K562 (cell line): ENCODE data around the gene HOXB3. TPM values are rescaled to one million over a fixed set of nuclear protein-coding genes. Genes with fewer than 3 reads are reported as not detected.

Source experiments
- ATAC-seq: fragments of 200-7000 bp; cut with Tn5 transposase; 3 replicates; pipeline ENCODE4 v1.9.1; 2020; ENCODE audit warnings: moderate library complexity
- BruUV-seq: library from RNA; stranded (reverse); fragments of 400-500 nt; replicated peaks from 2 replicates; lab custom pipeline; 2021; lab: Mats Ljungman, UMichigan
- CTCF ChIA-PET: fragments of 300-600 bp; formaldehyde crosslinking; extraction: SDS; loops from one replicate; lab custom pipeline; 2021; ENCODE audit warnings: low intra/inter-chr PET ratio; lab: Yijun Ruan, JAX
- POLR2A ChIA-PET: fragments of 300-600, 350-650 bp; sonication (Branson Sonifier 250); formaldehyde crosslinking; extraction: SDS; loops from one replicate; lab custom pipeline; 2021; ENCODE audit warnings: antibody characterized with exemption, inconsistent platforms; lab: Yijun Ruan, JAX
- DNase-seq, 4 experiments: peaks; one replicate each; pipeline versions ENCODE4 v3.0.0 to v3.0.0-alpha.2; 2011 to 2018; ENCODE audit warnings: low spot score in 3 of 4, mixed read lengths in 3 of 4; ENCODE audit errors: extremely low read depth in 1 of 4
- FAIRE-seq: peaks from 2 replicates; lab custom pipeline; 2011; peaks lifted over from hg19 to GRCh38; lab: Jason Lieb, UNC
- H2AFZ ChIP-seq: 2 replicates; pipeline ENCODE4 v1.6.0; 2011; ENCODE audit warnings: low read depth, low read length, control low read depth, inconsistent platforms
- H3K27ac ChIP-seq: fragments of 200-600 bp; 3 replicates; pipeline ENCODE4 v1.8.0; 2011; ENCODE audit warnings: low read depth, mild to moderate bottlenecking, control low read depth, inconsistent platforms, low read length, moderate library complexity, mixed read lengths; ENCODE audit errors: extremely low read depth
- H3K27me3 ChIP-seq, 2 experiments: fragments of 300-600 bp in 1 of 2; 2 replicates in 1 of 2; 3 replicates in 1 of 2; pipeline versions ENCODE4 v1.6.0 to v1.8.0; 2011; ENCODE audit warnings: inconsistent platforms in 2 of 2, low read length in 2 of 2, mild to moderate bottlenecking in 1 of 2, mixed read lengths in 1 of 2, moderate library complexity in 1 of 2; ENCODE audit not compliant: control insufficient read depth in 2 of 2, insufficient read depth in 2 of 2
- H3K36me3 ChIP-seq: fragments of 300-600 bp; 3 replicates; pipeline ENCODE4 v1.8.0; 2011; ENCODE audit warnings: mild to moderate bottlenecking, low read length, inconsistent platforms; ENCODE audit not compliant: control insufficient read depth, insufficient read depth
- H3K4me1 ChIP-seq, 2 experiments: fragments of 200-600 bp in 1 of 2; replicated peaks in 1 of 2; 2 replicates in 1 of 2; 3 replicates in 1 of 2; pipeline versions ENCODE4 v1.5.1 to v1.8.0; 2011; ENCODE audit warnings: inconsistent platforms in 2 of 2, low read length in 2 of 2, mild to moderate bottlenecking in 1 of 2, mixed read lengths in 1 of 2, moderate library complexity in 1 of 2; ENCODE audit not compliant: control insufficient read depth in 2 of 2, insufficient read depth in 2 of 2
- H3K4me2 ChIP-seq: 2 replicates; pipeline ENCODE4 v1.6.1; 2011; ENCODE audit warnings: low read length, control low read depth, inconsistent platforms, mixed read lengths; ENCODE audit not compliant: insufficient read depth
- H3K4me3 ChIP-seq: fragments of 200-600 bp; sonication (generic), shearing (Covaris generic); 2 replicates; pipeline ENCODE4 v1.5.1; 2016; ENCODE audit warnings: control low read depth, inconsistent platforms
- H3K79me2 ChIP-seq: fragments of 200-600 bp; 3 replicates; pipeline ENCODE4 v1.8.0; 2011; ENCODE audit warnings: low read length, inconsistent platforms; ENCODE audit not compliant: control insufficient read depth, insufficient read depth
- H3K9ac ChIP-seq, 2 experiments: 2 replicates each; pipeline versions ENCODE4 v1.6.0 to v1.6.1; 2011; ENCODE audit warnings: low read depth in 2 of 2, low read length in 2 of 2, control low read depth in 1 of 2, inconsistent platforms in 1 of 2, mild to moderate bottlenecking in 1 of 2, mixed read lengths in 1 of 2; ENCODE audit not compliant: insufficient read depth in 1 of 2
- H3K9me1 ChIP-seq: one replicate; pipeline ENCODE4 v1.6.0; 2011; ENCODE audit warnings: inconsistent platforms, mild to moderate bottlenecking, low read length, moderate library complexity; ENCODE audit not compliant: control insufficient read depth, insufficient read depth
- H3K9me3 ChIP-seq: replicated peaks from 2 replicates; pipeline ENCODE4 v1.5.1; 2011; ENCODE audit warnings: low read depth, low read length, inconsistent platforms; ENCODE audit not compliant: control insufficient read depth, insufficient read depth
- H4K20me1 ChIP-seq: replicated peaks from 2 replicates; pipeline ENCODE4 v1.6.1; 2011; ENCODE audit warnings: low read length, inconsistent platforms, mixed read lengths; ENCODE audit not compliant: control insufficient read depth, insufficient read depth
- HDAC2 ChIP-seq: fragments of 450-650 bp; IDR thresholded peaks from 2 replicates; pipeline ENCODE4 v1.6.1; 2016; ENCODE audit warnings: mild to moderate bottlenecking
- HOMEZ ChIP-seq: fragments of 250-450 bp; sonication (Bioruptor Pico); IDR thresholded peaks from 2 replicates; pipeline ENCODE4 v1.4.0; 2020; ENCODE audit warnings: mild to moderate bottlenecking, moderate library complexity
- KDM1A ChIP-seq, 2 experiments: fragments of 450-650 bp; IDR thresholded peaks; 2 replicates each; pipeline ENCODE4 v1.6.1; 2016; ENCODE audit warnings: mild to moderate bottlenecking in 2 of 2
- NBN ChIP-seq: fragments of 450-650 bp; IDR thresholded peaks from 2 replicates; pipeline ENCODE4 v1.6.1; 2016; ENCODE audit warnings: low read depth, mild to moderate bottlenecking
- PHB2 ChIP-seq: fragments of 450-650 bp; IDR thresholded peaks from 2 replicates; pipeline ENCODE4 v1.6.1; 2017; ENCODE audit warnings: low read depth
- POLR2B ChIP-seq: fragments of 450-650 bp; IDR thresholded peaks from 2 replicates; pipeline ENCODE4 v1.6.1; 2018; ENCODE audit warnings: low read depth; ENCODE audit not compliant: partially characterized antibody
- POLR2G ChIP-seq: fragments of 200-400 bp; formaldehyde crosslinking; IDR thresholded peaks from 2 replicates; pipeline ENCODE4 v1.6.1; 2017; ENCODE audit warnings: low read depth, mild to moderate bottlenecking, antibody characterized with exemption, low read length, moderate library complexity
- TCF7 ChIP-seq: sonication (generic); IDR thresholded peaks from 2 replicates; pipeline ENCODE4 v1.6.1; 2016; ENCODE audit warnings: antibody characterized with exemption, borderline replicate concordance
- TRIM28 ChIP-seq: fragments of 450-650 bp; IDR thresholded peaks from 2 replicates; pipeline ENCODE4 v1.6.1; 2017
- ZNF655 ChIP-seq: fragments of 250-450 bp; sonication (Bioruptor Pico); IDR thresholded peaks from 2 replicates; pipeline ENCODE4 v1.5.0; 2021
- ZNF79 ChIP-seq: fragments of 250-450 bp; sonication (Bioruptor Pico); IDR thresholded peaks from 2 replicates; pipeline ENCODE4 v1.4.0; 2020; ENCODE audit warnings: low read depth, mild to moderate bottlenecking, moderate library complexity
- WGBS: fragments of 100-300 bp; shearing (Covaris generic); methylation state at CpG from one replicate; pipeline ENCODE4 v1.1.6; 2016; ENCODE audit warnings: low coverage, mixed read lengths; ENCODE audit not compliant: insufficient coverage; ENCODE audit errors: missing lambda C conversion rate; 5-methylcytosine and 5-hydroxymethylcytosine counted together
- in situ Hi-C: fragments of 300-500 bp; cut with MboI; formaldehyde crosslinking; loops from 4 replicates; pipeline ENCODE4 v1.15.0; 2018; ENCODE audit warnings: inconsistent platforms, mixed read lengths
- intact Hi-C: fragments of 100-400 bp; cut with micrococcal nuclease; formaldehyde crosslinking; loops from 2 replicates; pipeline ENCODE4 v1.14.2; 2022
- polyA plus RNA-seq, 8 experiments: library from polyadenylated mRNA; depleted of rRNA in 4 of 8; stranded (reverse) in 5 of 8; unstranded in 3 of 8; fragments of >200 nt; fragmentation: Nextera tagmentation in 2 of 8; fragmentation: Illumina TruSeq in 1 of 8; extraction: Ambion mirVana in 2 of 8; extraction: Trizol in 1 of 8; gene quantifications; 2 replicates each; pipeline versions ENCODE4 v1.2.1 to v1.2.3, GENCODE V29; 2011 to 2014; ENCODE audit warnings: inconsistent platforms in 1 of 8, missing spikeins in 1 of 8
- total RNA-seq, 7 experiments: library from RNA; depleted of rRNA in 6 of 7; stranded (reverse); fragments of >200 nt in 6 of 7; fragmentation: Illumina TruSeq in 2 of 7; extraction: Trizol in 2 of 7; gene quantifications; 2 replicates each; pipeline versions ENCODE4 v1.2.1 to v1.2.3, GENCODE V29; 2011 to 2021; ENCODE audit warnings: low replicate concordance in 1 of 7
- TF ChIP-seq, protein P1 (sequence below), 2 experiments: IDR thresholded peaks in 1 of 2; conservative IDR thresholded peaks in 1 of 2; 2 replicates each; pipeline ENCODE4 v1.6.1; 2016; ENCODE audit warnings: low read depth in 2 of 2, mild to moderate bottlenecking in 1 of 2, missing compliant biosample characterization in 1 of 2, missing genetic modification characterization in 1 of 2, moderate library complexity in 1 of 2
- TF ChIP-seq, protein P2 (sequence below): fragments of 450-650 bp; formaldehyde crosslinking; IDR thresholded peaks from 2 replicates; pipeline ENCODE4 v1.4.0; 2020; ENCODE audit warnings: mild to moderate bottlenecking, moderate library complexity

Gene HOXB3
- total and polyA plus RNA-seq, 9 of the 15 experiments (the other 6 are each of a cell fraction or from before 2014, with no cell fraction given): 2.4 to 41.3 (median 20.2) TPM

- TF ChIP-seq HOMEZ (CRISPR knock-in tag): no peak
- TF ChIP-seq, all 486 proteins: peak for 8
Observed at GRCh38 chr17:48541036-48541576, 48.9 kb downstream of the HOXB3 start (continued).

GRCh38 chr17:48540213-48540612, 49.8 kb downstream of the HOXB3 start:
- ATAC-seq (no peak), FAIRE-seq (peak; percentile 15), DNase-seq (no peak)
- WGBS: 81% methylated on average over 1 of the region's 1 CpG
- H3K36me3 ChIP-seq: peaks cover 20% of the 10 kb centered on the region; the same call in 1 of the 3 replicates
- H3K4me3 ChIP-seq: no peak overlapping the region
- ChIA-PET CTCF (no interaction called here), POLR2A (interaction anchor here (0.6 to 1.9 kb wide), 3 partner anchors 11 to 97 kb away, joined by 3 to 7 read pairs (median 3); no protein-coding TSS in a partner anchor)
- BruUV-seq: no TSS peak
- H3K4me1 ChIP-seq: peaks cover 18 to 21% of the 10 kb centered on the region in 2 experiments
- in situ Hi-C loops: no loop called here
- no peaks in the 10 kb centered on the region for H3K9me1 ChIP-seq
- no peak overlapping the region for H3K9ac ChIP-seq
- H3K9me3 ChIP-seq: no peaks in the 10 kb centered on the region
- H3K27ac ChIP-seq: no peak overlapping the region; the same call in 2 of the 3 replicates
- H4K20me1 ChIP-seq: no peaks in the 10 kb centered on the region
- intact Hi-C loops: loop anchor here (5.0 kb wide), 1 partner anchor 48 kb away; no protein-coding TSS in a partner anchor
- no peak overlapping the region for H2AFZ ChIP-seq
- peaks cover 55% of the 10 kb centered on the region for H3K79me2 ChIP-seq
- H3K27me3 ChIP-seq: no peaks in the 10 kb centered on the region
- no peak overlapping the region for H3K4me2 ChIP-seq
- TF ChIP-seq, protein P1, sequence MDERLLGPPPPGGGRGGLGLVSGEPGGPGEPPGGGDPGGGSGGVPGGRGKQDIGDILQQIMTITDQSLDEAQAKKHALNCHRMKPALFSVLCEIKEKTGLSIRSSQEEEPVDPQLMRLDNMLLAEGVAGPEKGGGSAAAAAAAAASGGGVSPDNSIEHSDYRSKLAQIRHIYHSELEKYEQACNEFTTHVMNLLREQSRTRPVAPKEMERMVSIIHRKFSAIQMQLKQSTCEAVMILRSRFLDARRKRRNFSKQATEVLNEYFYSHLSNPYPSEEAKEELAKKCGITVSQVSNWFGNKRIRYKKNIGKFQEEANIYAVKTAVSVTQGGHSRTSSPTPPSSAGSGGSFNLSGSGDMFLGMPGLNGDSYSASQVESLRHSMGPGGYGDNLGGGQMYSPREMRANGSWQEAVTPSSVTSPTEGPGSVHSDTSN (CRISPR knock-in tag; IDR thresholded peaks at IDR 0.05; ENCODE audit: low read depth): no peak
- TF ChIP-seq, protein P1 (tag; conservative IDR thresholded peaks at IDR 0.05; ENCODE audit: low read depth): 0 out of 2 replicates have a peak, but pooled peaks have one; percentile 33
- TF ChIP-seq, protein P2, sequence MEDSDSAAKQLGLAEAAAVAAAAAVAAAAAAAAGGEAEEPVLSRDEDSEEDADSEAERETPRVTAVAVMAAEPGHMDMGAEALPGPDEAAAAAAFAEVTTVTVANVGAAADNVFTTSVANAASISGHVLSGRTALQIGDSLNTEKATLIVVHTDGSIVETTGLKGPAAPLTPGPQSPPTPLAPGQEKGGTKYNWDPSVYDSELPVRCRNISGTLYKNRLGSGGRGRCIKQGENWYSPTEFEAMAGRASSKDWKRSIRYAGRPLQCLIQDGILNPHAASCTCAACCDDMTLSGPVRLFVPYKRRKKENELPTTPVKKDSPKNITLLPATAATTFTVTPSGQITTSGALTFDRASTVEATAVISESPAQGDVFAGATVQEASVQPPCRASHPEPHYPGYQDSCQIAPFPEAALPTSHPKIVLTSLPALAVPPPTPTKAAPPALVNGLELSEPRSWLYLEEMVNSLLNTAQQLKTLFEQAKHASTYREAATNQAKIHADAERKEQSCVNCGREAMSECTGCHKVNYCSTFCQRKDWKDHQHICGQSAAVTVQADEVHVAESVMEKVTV (CRISPR knock-in tag): 0 out of 2 replicates have a peak, but pooled peaks have one; percentile 3
- TF ChIP-seq POLR2B (peak; percentile 32), TCF7 (no peak), PHB2 (no peak), ZNF655 (CRISPR knock-in tag) (no peak), KDM1A (IDR thresholded peaks at IDR 0.05) (peak in 1 of 2 experiments; percentile 52; a peak in 2 of 4 replicates), ZNF79 (no peak), POLR2G (0 out of 2 replicates have a peak, but pooled peaks have one; percentile 28), HDAC2 (no peak), TRIM28 (no peak), NBN (no peak)
